PFSK-1 (cell line): ENCODE results near the gene ZNF580.
A peak's percentile ranks its signal among the peaks of the same experiment; 100 is the strongest.

ENCODE experiments used
- FOXP2 ChIP-seq: optimal IDR thresholded peaks from 2 replicates; pipeline ENCODE3; 2011; ENCODE audit warnings: borderline replicate concordance, control low read depth, inconsistent platforms; ENCODE audit not compliant: insufficient read depth; ENCODE audit errors: extremely low read length, extremely low read depth
- POLR2AphosphoS5 ChIP-seq: IDR thresholded peaks from 2 replicates; pipeline ENCODE4 v1.6.1; 2012; ENCODE audit warnings: low read depth, mild to moderate bottlenecking, control low read depth, low read length, moderate library complexity
- REST ChIP-seq, 2 experiments: IDR thresholded peaks; 2 replicates each; pipeline versions ENCODE4 v1.6.1 to v1.8.0; 2011 to 2012; ENCODE audit warnings: low read depth in 2 of 2, low read length in 2 of 2, control low read depth in 1 of 2, inconsistent platforms in 1 of 2, mild to moderate bottlenecking in 1 of 2, moderate library complexity in 1 of 2; ENCODE audit not compliant: insufficient read depth in 1 of 2
- SIN3A ChIP-seq: IDR thresholded peaks from 2 replicates; pipeline ENCODE4 v1.6.1; 2012; ENCODE audit warnings: mild to moderate bottlenecking, low read length, moderate library complexity, borderline replicate concordance; ENCODE audit not compliant: insufficient read depth
- TAF1 ChIP-seq: IDR thresholded peaks from 2 replicates; pipeline ENCODE4 v1.6.1; 2012; ENCODE audit warnings: low read length, control low read depth, borderline replicate concordance; ENCODE audit not compliant: insufficient read depth

Gene ZNF580

GRCh38 chr19:55636723-55637122 is 4.1 kb upstream of the ZNF580 start:
- no peak for TF ChIP-seq FOXP2
- TF ChIP-seq POLR2AphosphoS5: no peak
- TF ChIP-seq TAF1: no peak
- no peak for TF ChIP-seq SIN3A
- TF ChIP-seq REST (IDR thresholded peaks at IDR 0.05; ENCODE audit: insufficient read depth in 1 of 2, low read depth in 2 of 2, low read length in 2 of 2): no peak

GRCh38 chr19:55637534-55637933 is 3.3 kb upstream of the ZNF580 start:
- TF ChIP-seq POLR2AphosphoS5 (no peak), SIN3A (no peak), TAF1 (no peak), FOXP2 (no peak), REST (IDR thresholded peaks at IDR 0.05; ENCODE audit: insufficient read depth in 1 of 2, low read depth in 2 of 2, low read length in 2 of 2) (no peak)

GRCh38 chr19:55638864-55639359 is 1.9 kb upstream of the ZNF580 start:
- TF ChIP-seq REST (IDR thresholded peaks at IDR 0.05; ENCODE audit: insufficient read depth in 1 of 2, low read depth in 2 of 2, low read length in 2 of 2): no peak
- TF ChIP-seq TAF1: no peak
- TF ChIP-seq FOXP2: no peak
- TF ChIP-seq SIN3A: no peak
- no peak for TF ChIP-seq POLR2AphosphoS5

GRCh38 chr19:55640043-55640576 is 692 bp upstream of the ZNF580 start:
- TF ChIP-seq SIN3A (no peak), FOXP2 (peak; percentile 9)

GRCh38 chr19:55641426-55642152 is 787 bp downstream of the ZNF580 start:
- TF ChIP-seq SIN3A (no peak), REST (IDR thresholded peaks at IDR 0.05; ENCODE audit: insufficient read depth in 1 of 2, low read depth in 2 of 2, low read length in 2 of 2) (no peak), POLR2AphosphoS5 (no peak), TAF1 (no peak), FOXP2 (no peak)
